ENCODE results near the gene A2M. TPM values are rescaled to one million over a fixed set of nuclear protein-coding genes. Genes with fewer than 3 reads are reported as not detected.

The A2M gene
- total and polyA plus RNA-seq, 2 of the 8 experiments (the other 6 are each of a cell fraction or from before 2014, with no cell fraction given): 0.15 TPM; not detected in 1

GRCh38 chr12:9113296-9113986, 2.3 kb downstream of the A2M start (continued):
- TF ChIP-seq, protein P1, sequence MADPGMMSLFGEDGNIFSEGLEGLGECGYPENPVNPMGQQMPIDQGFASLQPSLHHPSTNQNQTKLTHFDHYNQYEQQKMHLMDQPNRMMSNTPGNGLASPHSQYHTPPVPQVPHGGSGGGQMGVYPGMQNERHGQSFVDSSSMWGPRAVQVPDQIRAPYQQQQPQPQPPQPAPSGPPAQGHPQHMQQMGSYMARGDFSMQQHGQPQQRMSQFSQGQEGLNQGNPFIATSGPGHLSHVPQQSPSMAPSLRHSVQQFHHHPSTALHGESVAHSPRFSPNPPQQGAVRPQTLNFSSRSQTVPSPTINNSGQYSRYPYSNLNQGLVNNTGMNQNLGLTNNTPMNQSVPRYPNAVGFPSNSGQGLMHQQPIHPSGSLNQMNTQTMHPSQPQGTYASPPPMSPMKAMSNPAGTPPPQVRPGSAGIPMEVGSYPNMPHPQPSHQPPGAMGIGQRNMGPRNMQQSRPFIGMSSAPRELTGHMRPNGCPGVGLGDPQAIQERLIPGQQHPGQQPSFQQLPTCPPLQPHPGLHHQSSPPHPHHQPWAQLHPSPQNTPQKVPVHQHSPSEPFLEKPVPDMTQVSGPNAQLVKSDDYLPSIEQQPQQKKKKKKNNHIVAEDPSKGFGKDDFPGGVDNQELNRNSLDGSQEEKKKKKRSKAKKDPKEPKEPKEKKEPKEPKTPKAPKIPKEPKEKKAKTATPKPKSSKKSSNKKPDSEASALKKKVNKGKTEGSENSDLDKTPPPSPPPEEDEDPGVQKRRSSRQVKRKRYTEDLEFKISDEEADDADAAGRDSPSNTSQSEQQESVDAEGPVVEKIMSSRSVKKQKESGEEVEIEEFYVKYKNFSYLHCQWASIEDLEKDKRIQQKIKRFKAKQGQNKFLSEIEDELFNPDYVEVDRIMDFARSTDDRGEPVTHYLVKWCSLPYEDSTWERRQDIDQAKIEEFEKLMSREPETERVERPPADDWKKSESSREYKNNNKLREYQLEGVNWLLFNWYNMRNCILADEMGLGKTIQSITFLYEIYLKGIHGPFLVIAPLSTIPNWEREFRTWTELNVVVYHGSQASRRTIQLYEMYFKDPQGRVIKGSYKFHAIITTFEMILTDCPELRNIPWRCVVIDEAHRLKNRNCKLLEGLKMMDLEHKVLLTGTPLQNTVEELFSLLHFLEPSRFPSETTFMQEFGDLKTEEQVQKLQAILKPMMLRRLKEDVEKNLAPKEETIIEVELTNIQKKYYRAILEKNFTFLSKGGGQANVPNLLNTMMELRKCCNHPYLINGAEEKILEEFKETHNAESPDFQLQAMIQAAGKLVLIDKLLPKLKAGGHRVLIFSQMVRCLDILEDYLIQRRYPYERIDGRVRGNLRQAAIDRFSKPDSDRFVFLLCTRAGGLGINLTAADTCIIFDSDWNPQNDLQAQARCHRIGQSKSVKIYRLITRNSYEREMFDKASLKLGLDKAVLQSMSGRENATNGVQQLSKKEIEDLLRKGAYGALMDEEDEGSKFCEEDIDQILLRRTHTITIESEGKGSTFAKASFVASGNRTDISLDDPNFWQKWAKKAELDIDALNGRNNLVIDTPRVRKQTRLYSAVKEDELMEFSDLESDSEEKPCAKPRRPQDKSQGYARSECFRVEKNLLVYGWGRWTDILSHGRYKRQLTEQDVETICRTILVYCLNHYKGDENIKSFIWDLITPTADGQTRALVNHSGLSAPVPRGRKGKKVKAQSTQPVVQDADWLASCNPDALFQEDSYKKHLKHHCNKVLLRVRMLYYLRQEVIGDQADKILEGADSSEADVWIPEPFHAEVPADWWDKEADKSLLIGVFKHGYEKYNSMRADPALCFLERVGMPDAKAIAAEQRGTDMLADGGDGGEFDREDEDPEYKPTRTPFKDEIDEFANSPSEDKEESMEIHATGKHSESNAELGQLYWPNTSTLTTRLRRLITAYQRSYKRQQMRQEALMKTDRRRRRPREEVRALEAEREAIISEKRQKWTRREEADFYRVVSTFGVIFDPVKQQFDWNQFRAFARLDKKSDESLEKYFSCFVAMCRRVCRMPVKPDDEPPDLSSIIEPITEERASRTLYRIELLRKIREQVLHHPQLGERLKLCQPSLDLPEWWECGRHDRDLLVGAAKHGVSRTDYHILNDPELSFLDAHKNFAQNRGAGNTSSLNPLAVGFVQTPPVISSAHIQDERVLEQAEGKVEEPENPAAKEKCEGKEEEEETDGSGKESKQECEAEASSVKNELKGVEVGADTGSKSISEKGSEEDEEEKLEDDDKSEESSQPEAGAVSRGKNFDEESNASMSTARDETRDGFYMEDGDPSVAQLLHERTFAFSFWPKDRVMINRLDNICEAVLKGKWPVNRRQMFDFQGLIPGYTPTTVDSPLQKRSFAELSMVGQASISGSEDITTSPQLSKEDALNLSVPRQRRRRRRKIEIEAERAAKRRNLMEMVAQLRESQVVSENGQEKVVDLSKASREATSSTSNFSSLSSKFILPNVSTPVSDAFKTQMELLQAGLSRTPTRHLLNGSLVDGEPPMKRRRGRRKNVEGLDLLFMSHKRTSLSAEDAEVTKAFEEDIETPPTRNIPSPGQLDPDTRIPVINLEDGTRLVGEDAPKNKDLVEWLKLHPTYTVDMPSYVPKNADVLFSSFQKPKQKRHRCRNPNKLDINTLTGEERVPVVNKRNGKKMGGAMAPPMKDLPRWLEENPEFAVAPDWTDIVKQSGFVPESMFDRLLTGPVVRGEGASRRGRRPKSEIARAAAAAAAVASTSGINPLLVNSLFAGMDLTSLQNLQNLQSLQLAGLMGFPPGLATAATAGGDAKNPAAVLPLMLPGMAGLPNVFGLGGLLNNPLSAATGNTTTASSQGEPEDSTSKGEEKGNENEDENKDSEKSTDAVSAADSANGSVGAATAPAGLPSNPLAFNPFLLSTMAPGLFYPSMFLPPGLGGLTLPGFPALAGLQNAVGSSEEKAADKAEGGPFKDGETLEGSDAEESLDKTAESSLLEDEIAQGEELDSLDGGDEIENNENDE (IDR thresholded peaks at IDR 0.05; ENCODE audit: insufficient replicate concordance, low read length): no peak
- TF ChIP-seq SIN3A (conservative IDR thresholded peaks at IDR 0.05 in 1 of 2, IDR thresholded peaks at IDR 0.05 in 1 of 2; ENCODE audit: low read depth in 1 of 2, low read length in 2 of 2): no peak
- no peak for TF ChIP-seq TEAD4 (IDR thresholded peaks at IDR 0.05; ENCODE audit: low read depth, low read length)

Measured in H1 (cell line).